ENCODE data around the gene PITPNC1. TPM values are rescaled to one million over a fixed set of nuclear protein-coding genes. Genes with fewer than 3 reads are reported as not detected.

The PITPNC1 gene
- polyA plus RNA-seq, 1 donor from 2014 or later = 18.8 TPM

GRCh38 chr17:67546578-67547527 lies 169.8 kb downstream of the PITPNC1 start:
- Histone ChIP-seq H3K79me2 (replicated peaks; ENCODE audit: insufficient read depth, low read length) (no peaks in the 10 kb centered on the region), H3K27ac (ENCODE audit: low read length) (no peak overlapping the region), H2AFZ (ENCODE audit: low read depth, low read length) (no peak overlapping the region), H3K27me3 (ENCODE audit: insufficient read depth, low read depth, low read length) (no peaks in the 10 kb centered on the region), H3K9me2 (ENCODE audit: insufficient read depth, low read length) (no peaks in the 10 kb centered on the region), H3K9ac (ENCODE audit: low read length) (no peak overlapping the region), H3K4me2 (ENCODE audit: low read length) (no peak overlapping the region), H3F3A (ENCODE audit: insufficient read depth, low read length, poor library complexity, severe bottlenecking) (peaks cover 7% of the 10 kb centered on the region), H3K4me3 (ENCODE audit: low read length) (no peak overlapping the region), H3K36me3 (ENCODE audit: insufficient read depth, low read length) (no peaks in the 10 kb centered on the region), H4K20me1 (ENCODE audit: insufficient read depth) (no peaks in the 10 kb centered on the region), H3K9me3 (ENCODE audit: low read length) (no peaks in the 10 kb centered on the region)
- TF ChIP-seq EP300 (conservative IDR thresholded peaks at IDR 0.05; ENCODE audit: poor library complexity, severe bottlenecking) = no peak
- TF ChIP-seq EZH2 (IDR thresholded peaks at IDR 0.05; ENCODE audit: borderline replicate concordance, insufficient read depth, low read length, poor library complexity, severe bottlenecking) = no peak
- no peak for TF ChIP-seq RAD21 (conservative IDR thresholded peaks at IDR 0.05)
- TF ChIP-seq, protein P1, sequence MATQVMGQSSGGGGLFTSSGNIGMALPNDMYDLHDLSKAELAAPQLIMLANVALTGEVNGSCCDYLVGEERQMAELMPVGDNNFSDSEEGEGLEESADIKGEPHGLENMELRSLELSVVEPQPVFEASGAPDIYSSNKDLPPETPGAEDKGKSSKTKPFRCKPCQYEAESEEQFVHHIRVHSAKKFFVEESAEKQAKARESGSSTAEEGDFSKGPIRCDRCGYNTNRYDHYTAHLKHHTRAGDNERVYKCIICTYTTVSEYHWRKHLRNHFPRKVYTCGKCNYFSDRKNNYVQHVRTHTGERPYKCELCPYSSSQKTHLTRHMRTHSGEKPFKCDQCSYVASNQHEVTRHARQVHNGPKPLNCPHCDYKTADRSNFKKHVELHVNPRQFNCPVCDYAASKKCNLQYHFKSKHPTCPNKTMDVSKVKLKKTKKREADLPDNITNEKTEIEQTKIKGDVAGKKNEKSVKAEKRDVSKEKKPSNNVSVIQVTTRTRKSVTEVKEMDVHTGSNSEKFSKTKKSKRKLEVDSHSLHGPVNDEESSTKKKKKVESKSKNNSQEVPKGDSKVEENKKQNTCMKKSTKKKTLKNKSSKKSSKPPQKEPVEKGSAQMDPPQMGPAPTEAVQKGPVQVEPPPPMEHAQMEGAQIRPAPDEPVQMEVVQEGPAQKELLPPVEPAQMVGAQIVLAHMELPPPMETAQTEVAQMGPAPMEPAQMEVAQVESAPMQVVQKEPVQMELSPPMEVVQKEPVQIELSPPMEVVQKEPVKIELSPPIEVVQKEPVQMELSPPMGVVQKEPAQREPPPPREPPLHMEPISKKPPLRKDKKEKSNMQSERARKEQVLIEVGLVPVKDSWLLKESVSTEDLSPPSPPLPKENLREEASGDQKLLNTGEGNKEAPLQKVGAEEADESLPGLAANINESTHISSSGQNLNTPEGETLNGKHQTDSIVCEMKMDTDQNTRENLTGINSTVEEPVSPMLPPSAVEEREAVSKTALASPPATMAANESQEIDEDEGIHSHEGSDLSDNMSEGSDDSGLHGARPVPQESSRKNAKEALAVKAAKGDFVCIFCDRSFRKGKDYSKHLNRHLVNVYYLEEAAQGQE (IDR thresholded peaks at IDR 0.05; ENCODE audit: borderline replicate concordance) = no peak
- TF ChIP-seq SMC3 (conservative IDR thresholded peaks at IDR 0.05; ENCODE audit: poor library complexity) = no peak
- TF ChIP-seq, protein P2, sequence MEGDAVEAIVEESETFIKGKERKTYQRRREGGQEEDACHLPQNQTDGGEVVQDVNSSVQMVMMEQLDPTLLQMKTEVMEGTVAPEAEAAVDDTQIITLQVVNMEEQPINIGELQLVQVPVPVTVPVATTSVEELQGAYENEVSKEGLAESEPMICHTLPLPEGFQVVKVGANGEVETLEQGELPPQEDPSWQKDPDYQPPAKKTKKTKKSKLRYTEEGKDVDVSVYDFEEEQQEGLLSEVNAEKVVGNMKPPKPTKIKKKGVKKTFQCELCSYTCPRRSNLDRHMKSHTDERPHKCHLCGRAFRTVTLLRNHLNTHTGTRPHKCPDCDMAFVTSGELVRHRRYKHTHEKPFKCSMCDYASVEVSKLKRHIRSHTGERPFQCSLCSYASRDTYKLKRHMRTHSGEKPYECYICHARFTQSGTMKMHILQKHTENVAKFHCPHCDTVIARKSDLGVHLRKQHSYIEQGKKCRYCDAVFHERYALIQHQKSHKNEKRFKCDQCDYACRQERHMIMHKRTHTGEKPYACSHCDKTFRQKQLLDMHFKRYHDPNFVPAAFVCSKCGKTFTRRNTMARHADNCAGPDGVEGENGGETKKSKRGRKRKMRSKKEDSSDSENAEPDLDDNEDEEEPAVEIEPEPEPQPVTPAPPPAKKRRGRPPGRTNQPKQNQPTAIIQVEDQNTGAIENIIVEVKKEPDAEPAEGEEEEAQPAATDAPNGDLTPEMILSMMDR (IDR thresholded peaks at IDR 0.05; ENCODE audit: poor library complexity, severe bottlenecking) = no peak
- TF ChIP-seq TAF1 (IDR thresholded peaks at IDR 0.05; ENCODE audit: low read depth) = no peak
- TF ChIP-seq MXI1 (conservative IDR thresholded peaks at IDR 0.05; ENCODE audit: poor library complexity, severe bottlenecking) = no peak
- TF ChIP-seq POLR2AphosphoS5 (IDR thresholded peaks at IDR 0.05) = no peak

DNA sequence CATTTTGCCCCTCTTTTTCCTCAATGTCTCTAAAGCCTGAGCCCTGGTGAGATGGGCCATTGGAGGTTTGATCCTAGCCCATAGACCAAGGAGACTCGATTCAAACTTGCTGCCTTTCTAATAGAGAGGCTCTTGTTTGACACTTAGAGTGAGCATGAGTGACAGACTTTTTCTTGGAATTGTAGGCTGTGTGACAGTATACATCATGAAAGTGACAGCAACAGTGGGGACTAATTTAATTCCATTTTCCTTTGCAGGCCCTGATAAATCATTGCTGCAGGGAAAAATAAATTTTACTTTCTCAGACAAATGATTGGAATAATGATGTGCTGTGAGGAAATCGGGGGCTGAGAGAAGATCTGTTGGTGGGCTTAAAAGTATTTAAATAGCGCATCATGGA lies 171.6 kb downstream of the PITPNC1 start:
- Histone ChIP-seq H3K9me2 (ENCODE audit: insufficient read depth, low read length) (no peaks in the 10 kb centered on the region), H4K20me1 (ENCODE audit: insufficient read depth) (no peaks in the 10 kb centered on the region), H3K9ac (ENCODE audit: low read length) (no peak overlapping the region), H3K27ac (ENCODE audit: low read length) (no peak overlapping the region), H3K4me2 (ENCODE audit: low read length) (no peak overlapping the region), H3K27me3 (ENCODE audit: insufficient read depth, low read depth, low read length) (no peaks in the 10 kb centered on the region), H3K79me2 (replicated peaks; ENCODE audit: insufficient read depth, low read length) (no peaks in the 10 kb centered on the region), H3F3A (ENCODE audit: insufficient read depth, low read length, poor library complexity, severe bottlenecking) (peaks cover 7% of the 10 kb centered on the region), H3K9me3 (ENCODE audit: low read length) (no peaks in the 10 kb centered on the region), H3K36me3 (ENCODE audit: insufficient read depth, low read length) (no peaks in the 10 kb centered on the region), H3K4me3 (ENCODE audit: low read length) (no peak overlapping the region), H2AFZ (ENCODE audit: low read depth, low read length) (no peak overlapping the region)
- TF ChIP-seq EP300 (conservative IDR thresholded peaks at IDR 0.05; ENCODE audit: poor library complexity, severe bottlenecking) (peak; percentile 98), POLR2AphosphoS5 (IDR thresholded peaks at IDR 0.05) (peak; percentile 82), EZH2 (IDR thresholded peaks at IDR 0.05; ENCODE audit: borderline replicate concordance, insufficient read depth, low read length, poor library complexity, severe bottlenecking) (no peak)
- TF ChIP-seq, protein P1 (IDR thresholded peaks at IDR 0.05; ENCODE audit: borderline replicate concordance) = peak; percentile 89

Measured in neural cell (in vitro differentiated cells).